ENCODE results near the gene HP1BP3. TPM values are rescaled to one million over a fixed set of nuclear protein-coding genes. Genes with fewer than 3 reads are reported as not detected.

HP1BP3 gene
- polyA plus RNA-seq, 2 donors: 66.3 to 85.1 TPM

- no peaks in the 10 kb centered on the region for H3K27me3 ChIP-seq (ENCODE audit: control insufficient read depth in 1 of 2, insufficient read depth in 2 of 2, low read length in 2 of 2)
Observed at GRCh38 chr1:20706841-20707240, 80.3 kb downstream of the HP1BP3 start.

DNA sequence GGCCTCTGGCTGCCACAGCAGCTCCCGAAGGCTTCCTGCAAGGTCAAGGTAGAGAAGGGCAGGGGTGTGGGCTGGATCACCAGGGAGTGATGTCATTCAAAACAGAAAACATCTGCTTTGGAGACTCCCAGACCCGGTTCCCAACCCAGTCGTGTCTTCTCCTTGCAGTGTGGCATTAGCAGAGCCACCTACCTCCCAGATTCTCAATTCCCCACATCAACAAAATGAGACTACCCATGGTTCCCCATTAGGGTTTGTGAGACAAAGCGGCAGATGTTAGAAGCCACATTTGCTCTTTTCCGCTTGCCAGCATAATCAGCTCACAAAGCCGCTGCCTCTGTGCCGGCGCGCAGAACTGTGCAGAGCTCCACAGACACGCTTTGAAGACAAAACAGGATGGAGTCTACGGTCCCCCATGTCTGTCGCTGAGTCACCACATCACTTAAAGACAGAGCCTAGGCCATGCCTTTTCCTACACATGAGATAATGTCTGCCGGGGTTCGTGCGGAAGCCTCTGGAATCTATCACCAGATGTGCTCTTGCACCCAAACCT is 81.8 kb downstream of the HP1BP3 start:
- no peaks in the 10 kb centered on the region for H3K4me1 ChIP-seq (ENCODE audit: control insufficient read depth in 2 of 2, insufficient read depth in 2 of 2, low read length in 1 of 2)
- no peaks in the 10 kb centered on the region for H3K9me3 ChIP-seq (ENCODE audit: control insufficient read depth in 2 of 2, insufficient read depth in 1 of 2, low read depth in 1 of 2, low read length in 1 of 2)
- H3K27me3 ChIP-seq (ENCODE audit: control insufficient read depth in 1 of 2, insufficient read depth in 2 of 2, low read length in 2 of 2): no peaks in the 10 kb centered on the region
- H3K36me3 ChIP-seq (ENCODE audit: control insufficient read depth in 2 of 2, insufficient read depth in 2 of 2, low read length in 1 of 2): no peaks in the 10 kb centered on the region
- no peak overlapping the region for H3K4me3 ChIP-seq (ENCODE audit: low read depth in 1 of 2, low read length in 2 of 2)
- 87 to 89% methylated on average over 15 of the region's 15 CpGs for WGBS, 2 donors
- no peak overlapping the region for H3K27ac ChIP-seq (ENCODE audit: low read depth in 2 of 2, low read length in 1 of 2)

More at GRCh38 chr1:20706841-20707240, 80.3 kb downstream of the HP1BP3 start:
- H3K4me3 ChIP-seq (ENCODE audit: low read depth in 1 of 2, low read length in 2 of 2): no peak overlapping the region
- H3K27ac ChIP-seq (ENCODE audit: low read depth in 2 of 2, low read length in 1 of 2): no peak overlapping the region
- no peaks in the 10 kb centered on the region for H3K4me1 ChIP-seq (ENCODE audit: control insufficient read depth in 2 of 2, insufficient read depth in 2 of 2, low read length in 1 of 2)
- 45 to 46% methylated on average over 5 of the region's 5 CpGs for WGBS, 2 donors
- H3K36me3 ChIP-seq (ENCODE audit: control insufficient read depth in 2 of 2, insufficient read depth in 2 of 2, low read length in 1 of 2): no peaks in the 10 kb centered on the region
- H3K9me3 ChIP-seq (ENCODE audit: control insufficient read depth in 2 of 2, insufficient read depth in 1 of 2, low read depth in 1 of 2, low read length in 1 of 2): no peaks in the 10 kb centered on the region

- Histone ChIP-seq H3K4me1 (ENCODE audit: control insufficient read depth in 2 of 2, insufficient read depth in 2 of 2, low read length in 1 of 2) (peaks cover 0 to 3% of the 10 kb centered on the region in 2 donors), H3K4me3 (ENCODE audit: low read depth in 1 of 2, low read length in 2 of 2) (no peak overlapping the region), H3K36me3 (ENCODE audit: control insufficient read depth in 2 of 2, insufficient read depth in 2 of 2, low read length in 1 of 2) (no peaks in the 10 kb centered on the region), H3K27me3 (ENCODE audit: control insufficient read depth in 1 of 2, insufficient read depth in 2 of 2, low read length in 2 of 2) (no peaks in the 10 kb centered on the region), H3K27ac (ENCODE audit: low read depth in 2 of 2, low read length in 1 of 2) (no peak overlapping the region), H3K9me3 (ENCODE audit: control insufficient read depth in 2 of 2, insufficient read depth in 1 of 2, low read depth in 1 of 2, low read length in 1 of 2) (no peaks in the 10 kb centered on the region)
- WGBS, 2 donors: 95 to 96% methylated on average over 41 of the region's 41 CpGs
Observed at GRCh38 chr1:20704390-20705202, 82.5 kb downstream of the HP1BP3 start.

GRCh38 chr1:20703124-20703756 is 83.9 kb downstream of the HP1BP3 start:
- 90 to 93% methylated on average over 4 of the region's 4 CpGs for WGBS, 2 donors
- H3K36me3 ChIP-seq (ENCODE audit: control insufficient read depth in 2 of 2, insufficient read depth in 2 of 2, low read length in 1 of 2): no peaks in the 10 kb centered on the region
- peaks cover 0 to 3% of the 10 kb centered on the region in 2 donors for H3K4me1 ChIP-seq (ENCODE audit: control insufficient read depth in 2 of 2, insufficient read depth in 2 of 2, low read length in 1 of 2)
- H3K4me3 ChIP-seq (ENCODE audit: low read depth in 1 of 2, low read length in 2 of 2): no peak overlapping the region
- H3K27ac ChIP-seq (ENCODE audit: low read depth in 2 of 2, low read length in 1 of 2): no peak overlapping the region
- H3K27me3 ChIP-seq (ENCODE audit: control insufficient read depth in 1 of 2, insufficient read depth in 2 of 2, low read length in 2 of 2): no peaks in the 10 kb centered on the region
- no peaks in the 10 kb centered on the region for H3K9me3 ChIP-seq (ENCODE audit: control insufficient read depth in 2 of 2, insufficient read depth in 1 of 2, low read depth in 1 of 2, low read length in 1 of 2)

DNA sequence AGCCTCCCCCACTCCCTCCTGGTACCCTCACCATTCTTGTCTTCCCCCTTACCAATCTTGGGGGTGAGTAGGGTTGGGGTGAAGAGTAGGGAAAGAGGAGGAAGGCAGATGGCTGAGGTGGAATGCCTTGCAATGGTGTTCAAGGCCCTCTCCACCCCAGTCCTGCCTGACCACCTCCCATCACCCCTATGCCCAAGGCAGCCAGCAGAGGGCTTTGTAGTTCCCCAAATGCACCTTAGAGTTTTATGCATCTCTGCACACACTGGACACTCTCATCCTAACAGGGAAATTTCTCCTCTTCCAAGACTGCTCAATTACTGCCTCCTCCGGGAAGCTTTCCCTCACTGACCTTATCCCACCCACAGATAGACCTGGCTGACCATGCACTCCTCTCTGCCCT is 84.7 kb downstream of the HP1BP3 start:
- H3K36me3 ChIP-seq (ENCODE audit: control insufficient read depth in 2 of 2, insufficient read depth in 2 of 2, low read length in 1 of 2): no peaks in the 10 kb centered on the region
- WGBS, 2 donors: 88 to 95% methylated on average over 1 of the region's 1 CpG
- no peaks in the 10 kb centered on the region for H3K9me3 ChIP-seq (ENCODE audit: control insufficient read depth in 2 of 2, insufficient read depth in 1 of 2, low read depth in 1 of 2, low read length in 1 of 2)
- no peaks in the 10 kb centered on the region for H3K27me3 ChIP-seq (ENCODE audit: control insufficient read depth in 1 of 2, insufficient read depth in 2 of 2, low read length in 2 of 2)
- H3K4me3 ChIP-seq (ENCODE audit: low read depth in 1 of 2, low read length in 2 of 2): no peak overlapping the region
- H3K27ac ChIP-seq (ENCODE audit: low read depth in 2 of 2, low read length in 1 of 2): no peak overlapping the region
- H3K4me1 ChIP-seq (ENCODE audit: control insufficient read depth in 2 of 2, insufficient read depth in 2 of 2, low read length in 1 of 2): peaks cover 0 to 7% of the 10 kb centered on the region in 2 donors

GRCh38 chr1:20701847-20702246 is 85.3 kb downstream of the HP1BP3 start:
- Histone ChIP-seq H3K9me3 (ENCODE audit: control insufficient read depth in 2 of 2, insufficient read depth in 1 of 2, low read depth in 1 of 2, low read length in 1 of 2) (no peaks in the 10 kb centered on the region), H3K27me3 (ENCODE audit: control insufficient read depth in 1 of 2, insufficient read depth in 2 of 2, low read length in 2 of 2) (no peaks in the 10 kb centered on the region), H3K36me3 (ENCODE audit: control insufficient read depth in 2 of 2, insufficient read depth in 2 of 2, low read length in 1 of 2) (no peaks in the 10 kb centered on the region), H3K4me3 (ENCODE audit: low read depth in 1 of 2, low read length in 2 of 2) (no peak overlapping the region), H3K4me1 (ENCODE audit: control insufficient read depth in 2 of 2, insufficient read depth in 2 of 2, low read length in 1 of 2) (peaks cover 0 to 10% of the 10 kb centered on the region in 2 donors), H3K27ac (ENCODE audit: low read depth in 2 of 2, low read length in 1 of 2) (no peak overlapping the region)
- 77 to 89% methylated on average over 5 of the region's 5 CpGs for WGBS, 2 donors

GRCh38 chr1:20701446-20701845 is 85.7 kb downstream of the HP1BP3 start:
- no peaks in the 10 kb centered on the region for H3K36me3 ChIP-seq (ENCODE audit: control insufficient read depth in 2 of 2, insufficient read depth in 2 of 2, low read length in 1 of 2)
- H3K4me1 ChIP-seq (ENCODE audit: control insufficient read depth in 2 of 2, insufficient read depth in 2 of 2, low read length in 1 of 2): peaks cover 0 to 10% of the 10 kb centered on the region in 2 donors
- no peak overlapping the region for H3K4me3 ChIP-seq (ENCODE audit: low read depth in 1 of 2, low read length in 2 of 2)
- no peak overlapping the region for H3K27ac ChIP-seq (ENCODE audit: low read depth in 2 of 2, low read length in 1 of 2)
- no peaks in the 10 kb centered on the region for H3K27me3 ChIP-seq (ENCODE audit: control insufficient read depth in 1 of 2, insufficient read depth in 2 of 2, low read length in 2 of 2)
- 75 to 84% methylated on average over 9 of the region's 9 CpGs for WGBS, 2 donors
- no peaks in the 10 kb centered on the region for H3K9me3 ChIP-seq (ENCODE audit: control insufficient read depth in 2 of 2, insufficient read depth in 1 of 2, low read depth in 1 of 2, low read length in 1 of 2)

DNA sequence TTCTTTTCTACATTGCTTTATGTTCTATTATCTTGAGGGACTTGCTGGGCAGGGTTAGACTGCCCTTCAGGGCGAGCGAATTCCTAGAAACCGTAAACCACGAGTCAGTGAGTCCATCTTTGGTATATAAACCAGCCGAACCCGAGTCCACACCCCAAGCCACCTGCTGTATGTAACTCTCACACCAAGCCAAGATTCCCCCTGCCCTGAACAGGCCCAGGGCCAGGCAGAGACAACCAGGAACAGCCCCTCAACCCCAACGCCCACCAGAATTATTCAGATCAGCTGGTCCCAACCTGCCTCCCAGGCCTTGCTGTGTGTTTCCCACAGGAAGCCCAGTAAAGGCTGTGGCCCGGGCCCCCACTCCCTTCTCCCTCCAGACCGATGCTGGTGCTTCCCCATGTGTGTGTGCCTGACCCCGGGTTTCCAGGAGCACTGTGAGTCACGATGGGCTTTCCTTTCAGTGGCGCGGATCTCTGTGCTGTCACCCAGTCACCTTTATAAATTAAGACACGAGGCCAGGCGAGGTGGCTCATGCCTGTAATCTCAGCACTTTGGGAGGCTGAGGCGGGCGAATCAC is 86.4 kb downstream of the HP1BP3 start:
- no peak overlapping the region for H3K4me3 ChIP-seq (ENCODE audit: low read depth in 1 of 2, low read length in 2 of 2)
- no peaks in the 10 kb centered on the region for H3K27me3 ChIP-seq (ENCODE audit: control insufficient read depth in 1 of 2, insufficient read depth in 2 of 2, low read length in 2 of 2)
- no peak overlapping the region for H3K27ac ChIP-seq (ENCODE audit: low read depth in 2 of 2, low read length in 1 of 2)
- peaks cover 0 to 10% of the 10 kb centered on the region in 2 donors for H3K4me1 ChIP-seq (ENCODE audit: control insufficient read depth in 2 of 2, insufficient read depth in 2 of 2, low read length in 1 of 2)
- H3K36me3 ChIP-seq (ENCODE audit: control insufficient read depth in 2 of 2, insufficient read depth in 2 of 2, low read length in 1 of 2): no peaks in the 10 kb centered on the region
- no peaks in the 10 kb centered on the region for H3K9me3 ChIP-seq (ENCODE audit: control insufficient read depth in 2 of 2, insufficient read depth in 1 of 2, low read depth in 1 of 2, low read length in 1 of 2)
- 83 to 84% methylated on average over 17 of the region's 17 CpGs for WGBS, 2 donors

DNA sequence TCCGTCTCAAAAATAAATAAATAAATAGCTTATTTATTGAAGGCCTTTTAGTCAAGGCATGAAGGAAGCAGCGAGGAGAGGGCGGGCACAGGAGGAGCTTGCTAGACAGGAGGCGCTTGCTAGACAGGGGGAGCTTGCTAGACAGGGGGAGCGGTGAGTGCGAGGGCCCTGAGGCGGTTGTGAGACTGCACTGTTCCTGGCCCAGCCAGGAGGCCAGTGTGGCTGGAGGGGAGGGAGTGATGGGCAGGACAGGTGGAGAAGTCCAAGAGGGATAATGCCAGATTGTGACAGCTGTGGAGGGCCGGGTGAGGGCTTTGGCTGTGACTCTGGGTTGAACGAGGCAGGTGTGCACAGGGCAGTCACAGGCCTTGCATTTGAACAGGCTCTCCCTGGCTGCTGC is 87.5 kb downstream of the HP1BP3 start:
- H3K4me1 ChIP-seq (ENCODE audit: control insufficient read depth in 2 of 2, insufficient read depth in 2 of 2, low read length in 1 of 2): peaks cover 0 to 10% of the 10 kb centered on the region in 2 donors
- H3K4me3 ChIP-seq (ENCODE audit: low read depth in 1 of 2, low read length in 2 of 2): no peak overlapping the region
- WGBS, 2 donors: 75 to 82% methylated on average over 9 of the region's 9 CpGs
- H3K27ac ChIP-seq (ENCODE audit: low read depth in 2 of 2, low read length in 1 of 2): no peak overlapping the region
- H3K27me3 ChIP-seq (ENCODE audit: control insufficient read depth in 1 of 2, insufficient read depth in 2 of 2, low read length in 2 of 2): no peaks in the 10 kb centered on the region
- no peaks in the 10 kb centered on the region for H3K36me3 ChIP-seq (ENCODE audit: control insufficient read depth in 2 of 2, insufficient read depth in 2 of 2, low read length in 1 of 2)
- no peaks in the 10 kb centered on the region for H3K9me3 ChIP-seq (ENCODE audit: control insufficient read depth in 2 of 2, insufficient read depth in 1 of 2, low read depth in 1 of 2, low read length in 1 of 2)
